HCT116 (cell line): ENCODE results near the gene FBXO48. TPM values are rescaled to one million over a fixed set of nuclear protein-coding genes. Genes with fewer than 3 reads are reported as not detected.

Source experiments
- ATAC-seq: fragments of 200-7000 bp; cut with Tn5 transposase; 2 replicates; pipeline ENCODE4 v1.9.1; 2020; ENCODE audit warnings: mild to moderate bottlenecking, moderate library complexity
- BruUV-seq: library from RNA; stranded (reverse); fragments of 400-500 nt; replicated peaks from 2 replicates; lab custom pipeline; 2021; lab: Mats Ljungman, UMichigan
- CTCF ChIA-PET: fragments of 300-600 bp; sonication (Branson Sonifier 250); formaldehyde crosslinking; loops from one replicate; lab custom pipeline; 2021; ENCODE audit warnings: antibody characterized with exemption; lab: Charles Lee
- POLR2A ChIA-PET: fragments of 300-600, 350-600 bp; sonication (Branson Sonifier 250); formaldehyde crosslinking; loops from one replicate; lab custom pipeline; 2021; ENCODE audit warnings: antibody characterized with exemption; lab: Charles Lee
- RAD21 ChIA-PET, 2 experiments: fragments of 300-600 bp; sonication (Branson Sonifier 250); formaldehyde crosslinking; loops; one replicate each; lab custom pipeline; 2023; ENCODE audit warnings: low total read pairs in 2 of 2; ENCODE audit not compliant: uncharacterized antibody in 2 of 2, unreplicated experiment in 2 of 2, low non-redundant PET in 1 of 2; lab: Charles Lee
- DNase-seq: peaks from one replicate; pipeline ENCODE4 v3.0.0-alpha.2; 2010; ENCODE audit warnings: low read depth, low spot score
- H2AFZ ChIP-seq: fragments of 200-600 bp; shearing (Covaris generic), sonication (generic); 2 replicates; pipeline ENCODE4 v1.6.1; 2017; ENCODE audit warnings: low read depth, mixed run types, mixed read lengths, antibody characterized with exemption, low read length; ENCODE audit not compliant: poor library complexity, severe bottlenecking
- H3K27ac ChIP-seq: 2 replicates; pipeline ENCODE4 v1.5.1; 2012; ENCODE audit warnings: low read depth, low read length
- H3K27me3 ChIP-seq: fragments of 200-600 bp; sonication (generic); 2 replicates; pipeline ENCODE4 v1.6.1; 2016; ENCODE audit warnings: mixed run types, low read length, mixed read lengths; ENCODE audit not compliant: insufficient read depth
- H3K36me3 ChIP-seq, 2 experiments: fragments of 200-500 bp in 1 of 2; fragments of 200-600 bp in 1 of 2; sonication (Bioruptor generic) in 1 of 2; sonication (generic) in 1 of 2; 2 replicates each; pipeline versions ENCODE4 v1.5.1 to v1.6.1; 2014 to 2016; ENCODE audit warnings: low read length in 2 of 2, inconsistent platforms in 1 of 2, mixed read lengths in 1 of 2, mixed run types in 1 of 2; ENCODE audit not compliant: insufficient read depth in 2 of 2, control insufficient read depth in 1 of 2
- H3K4me1 ChIP-seq, 2 experiments: fragments of 200-600 bp in 1 of 2; sonication (generic) in 1 of 2; 2 replicates each; pipeline versions ENCODE4 v1.5.1 to v1.6.1; 2012 to 2017; ENCODE audit warnings: low read length in 2 of 2, inconsistent platforms in 1 of 2, mild to moderate bottlenecking in 1 of 2, mixed read lengths in 1 of 2, mixed run types in 1 of 2, moderate library complexity in 1 of 2; ENCODE audit not compliant: insufficient read depth in 2 of 2, control insufficient read depth in 1 of 2
- H3K4me2 ChIP-seq: fragments of 200-600 bp; sonication (generic); 2 replicates; pipeline ENCODE4 v1.6.1; 2017; ENCODE audit warnings: mixed run types, low read length, mixed read lengths
- H3K4me3 ChIP-seq, 2 experiments: fragments of 200-600 bp in 1 of 2; sonication (generic) in 1 of 2; replicated peaks in 1 of 2; 2 replicates each; pipeline ENCODE4 v1.5.1; 2011 to 2016; ENCODE audit warnings: low read length in 2 of 2, control low read depth in 1 of 2, low read depth in 1 of 2, mild to moderate bottlenecking in 1 of 2, mixed read lengths in 1 of 2, mixed run types in 1 of 2
- H3K79me2 ChIP-seq: fragments of 200-600 bp; sonication (generic); 2 replicates; pipeline ENCODE4 v1.6.1; 2017; ENCODE audit warnings: mild to moderate bottlenecking, mixed run types, low read length, moderate library complexity, mixed read lengths; ENCODE audit not compliant: insufficient read depth
- H3K9ac ChIP-seq: fragments of 200-600 bp; sonication (generic); 2 replicates; pipeline ENCODE4 v1.6.1; 2016; ENCODE audit warnings: low read length, mixed read lengths
- H3K9me2 ChIP-seq: fragments of 200-600 bp; sonication (generic), shearing (Covaris generic); 2 replicates; pipeline ENCODE4 v1.6.1; 2017; ENCODE audit warnings: mixed run types, mild to moderate bottlenecking, moderate library complexity; ENCODE audit not compliant: insufficient read depth
- H3K9me3 ChIP-seq, 2 experiments: fragments of 200-500 bp in 1 of 2; fragments of 200-600 bp in 1 of 2; sonication (Bioruptor generic) in 1 of 2; sonication (generic) in 1 of 2; 2 replicates each; pipeline ENCODE4 v1.6.1; 2014 to 2017; ENCODE audit warnings: low read length in 2 of 2, mixed read lengths in 2 of 2, inconsistent platforms in 1 of 2, low read depth in 1 of 2, mild to moderate bottlenecking in 1 of 2, mixed run types in 1 of 2, moderate library complexity in 1 of 2; ENCODE audit not compliant: control insufficient read depth in 1 of 2, insufficient read depth in 1 of 2
- H4K20me1 ChIP-seq: fragments of 200-600 bp; sonication (generic), shearing (Covaris generic); 2 replicates; pipeline ENCODE4 v1.6.1; 2017; ENCODE audit warnings: mixed run types, mild to moderate bottlenecking, moderate library complexity; ENCODE audit not compliant: insufficient read depth
- ATF3 ChIP-seq: IDR thresholded peaks from 2 replicates; pipeline ENCODE4 v1.6.1; 2012
- CBX3 ChIP-seq: IDR thresholded peaks from 2 replicates; pipeline ENCODE4 v1.6.1; 2012; ENCODE audit warnings: low read depth
- ELF1 ChIP-seq: IDR thresholded peaks from 2 replicates; pipeline ENCODE4 v1.6.1; 2012; ENCODE audit warnings: low read depth, borderline replicate concordance
- EZH2phosphoT487 ChIP-seq: fragments of 200-600 bp; IDR thresholded peaks from 2 replicates; pipeline ENCODE4 v1.6.1; 2018; ENCODE audit warnings: antibody characterized with exemption, borderline replicate concordance
- FOSL1 ChIP-seq: IDR thresholded peaks from 2 replicates; pipeline ENCODE4 v1.6.1; 2012; ENCODE audit warnings: low read depth
- JUND ChIP-seq: IDR thresholded peaks from 2 replicates; pipeline ENCODE4 v1.6.1; 2012
- MAX ChIP-seq: IDR thresholded peaks from 2 replicates; pipeline ENCODE4 v1.6.1; 2012
- POLR2A ChIP-seq: IDR thresholded peaks from 2 replicates; pipeline ENCODE4 v1.7.0; 2011; ENCODE audit warnings: borderline replicate concordance; ENCODE audit not compliant: insufficient read depth, insufficient read length; ENCODE audit errors: extremely low read depth
- RAD21 ChIP-seq: IDR thresholded peaks from 2 replicates; pipeline ENCODE4 v1.6.1; 2012; ENCODE audit warnings: low read depth, mild to moderate bottlenecking
- REST ChIP-seq: IDR thresholded peaks from 2 replicates; pipeline ENCODE4 v1.6.1; 2012; ENCODE audit warnings: low read depth
- SIN3A ChIP-seq: IDR thresholded peaks from 2 replicates; pipeline ENCODE4 v1.6.1; 2012; ENCODE audit warnings: low read depth
- SRF ChIP-seq: IDR thresholded peaks from 2 replicates; pipeline ENCODE4 v1.6.1; 2012; ENCODE audit warnings: low read depth
- TCF7L2 ChIP-seq: IDR thresholded peaks from 2 replicates; pipeline ENCODE4 v1.7.0; 2011; ENCODE audit warnings: borderline replicate concordance, inconsistent platforms; ENCODE audit not compliant: insufficient read depth, insufficient read length; ENCODE audit errors: extremely low read depth
- ZFX ChIP-seq: fragments of 450-650 bp; IDR thresholded peaks from 2 replicates; pipeline ENCODE4 v1.6.1; 2017
- ZNF274 ChIP-seq: fragments of 200-500 bp; sonication (Bioruptor generic); IDR thresholded peaks from 2 replicates; pipeline ENCODE4 v1.6.1; 2014; ENCODE audit warnings: mild to moderate bottlenecking, low read depth, low read length, inconsistent platforms
- intact Hi-C: fragments of 100-400 bp; cut with micrococcal nuclease; formaldehyde crosslinking; loops from 2 replicates; pipeline ENCODE4 v1.10.0; 2022
- total RNA-seq: library from RNA; stranded (reverse); gene quantifications from one replicate; pipeline ENCODE4 v1.2.1, GENCODE V29; 2021; ENCODE audit not compliant: unreplicated experiment

The FBXO48 gene
- total RNA-seq, 1 experiment from 2014 or later, result 0.91 TPM

GRCh38 chr2:68471385-68471784, 4.3 kb upstream of the FBXO48 start (continued):
- TF ChIP-seq SRF, result no peak
- no peak for TF ChIP-seq JUND
- TF ChIP-seq ATF3, result no peak
- no peak for TF ChIP-seq FOSL1
- no peak for TF ChIP-seq EZH2phosphoT487
- TF ChIP-seq POLR2A, result no peak

GRCh38 chr2:68469935-68470334, 2.8 kb upstream of the FBXO48 start:
- intact Hi-C loops, result loop anchor here (5.0 to 10.0 kb wide), 2 partner anchors 437 to 835 kb away; no protein-coding TSS in a partner anchor
- DNase-seq, result no peak
- ChIA-PET CTCF (no interaction called here), RAD21 (no interaction called here), POLR2A (no interaction called here)
- no peaks in the 10 kb centered on the region for H4K20me1 ChIP-seq
- H3K27ac ChIP-seq, result no peak overlapping the region
- peaks cover 4 to 18% of the 10 kb centered on the region in 2 experiments; a peak in 3 of 4 replicates for H3K4me1 ChIP-seq
- TF ChIP-seq RAD21 (no peak), MAX (no peak), EZH2phosphoT487 (no peak), ATF3 (no peak), CBX3 (no peak), SIN3A (no peak), ZFX (no peak), REST (no peak), JUND (no peak), ELF1 (no peak), FOSL1 (no peak), TCF7L2 (no peak), ZNF274 (no peak)
- no peaks in the 10 kb centered on the region for H3K9me3 ChIP-seq
- H3K4me2 ChIP-seq, result no peak overlapping the region
- H3K9me2 ChIP-seq, result no peaks in the 10 kb centered on the region
- H3K9ac ChIP-seq, result no peak overlapping the region
- no peak overlapping the region for H2AFZ ChIP-seq
- H3K4me3 ChIP-seq, result no peak overlapping the region
- H3K27me3 ChIP-seq, result no peaks in the 10 kb centered on the region
- H3K79me2 ChIP-seq, result no peaks in the 10 kb centered on the region
- no peaks in the 10 kb centered on the region for H3K36me3 ChIP-seq
- ATAC-seq, result no peak
- no TSS peak for BruUV-seq
